CD4-positive, alpha-beta T cell treated with Interleukin-4 for 1 hour (primary cell): Measurements from ENCODE around the gene OGG1.
"Not testable (repeated sequence)": the region's sequence is repeated elsewhere in the genome, so short reads cannot be mapped to it uniquely, and the experiment has no call there.

Source experiments
- DNase-seq, 2 donors: peaks; one replicate each; pipeline ENCODE4 v3.0.0-alpha.2; 2020 to 2022

OGG1 gene

DNA sequence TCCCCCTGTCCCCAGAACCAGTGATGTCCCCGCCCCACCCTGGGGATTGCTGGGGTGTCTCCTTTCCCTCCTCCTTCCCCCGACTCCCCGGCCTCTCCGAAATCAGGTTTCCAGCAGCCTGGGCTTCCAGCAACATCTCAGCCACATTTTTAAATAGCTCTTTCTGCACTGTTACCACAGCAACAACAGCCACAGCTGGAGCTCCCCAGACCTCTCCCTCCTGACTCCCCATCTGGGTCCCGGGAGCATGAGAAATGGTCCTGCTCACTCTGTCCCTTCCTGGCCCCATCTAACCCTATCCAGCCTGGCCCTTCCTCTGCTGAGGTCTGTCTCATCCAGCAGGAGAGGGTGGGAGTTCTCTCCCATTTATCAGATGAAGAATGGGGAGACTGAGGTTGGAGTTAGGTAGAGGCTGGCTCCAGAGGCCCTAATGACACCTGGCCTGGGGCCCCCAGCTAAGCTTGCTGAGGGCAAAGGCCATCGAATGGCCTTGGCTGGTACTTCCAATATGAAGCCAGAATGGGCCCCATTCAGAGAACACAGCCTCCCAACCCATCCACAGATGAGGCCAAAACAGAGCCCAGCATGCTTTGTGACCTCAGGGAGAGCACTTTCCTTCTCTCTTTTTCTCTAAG lies 18.5 kb downstream of the OGG1 start:
- DNase-seq, result no peak

DNA sequence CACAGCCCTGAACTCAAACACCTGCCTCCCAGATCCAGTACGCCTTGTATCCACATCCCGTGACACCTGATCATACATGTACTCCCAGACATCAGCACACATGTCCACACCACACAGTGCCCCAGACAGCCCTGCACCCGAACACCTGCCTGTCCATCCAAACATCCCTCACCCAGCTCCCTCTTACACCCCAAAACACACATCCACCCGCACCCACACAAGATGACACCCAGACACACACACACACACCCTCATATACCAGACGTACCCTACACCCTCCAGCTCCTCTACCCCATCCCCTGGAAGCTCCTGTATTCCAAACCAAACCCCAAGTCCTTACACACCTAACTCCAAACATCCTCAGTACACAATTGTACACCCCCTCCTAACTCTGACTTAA lies 19.3 kb downstream of the OGG1 start:
- DNase-seq, result no peak

DNA sequence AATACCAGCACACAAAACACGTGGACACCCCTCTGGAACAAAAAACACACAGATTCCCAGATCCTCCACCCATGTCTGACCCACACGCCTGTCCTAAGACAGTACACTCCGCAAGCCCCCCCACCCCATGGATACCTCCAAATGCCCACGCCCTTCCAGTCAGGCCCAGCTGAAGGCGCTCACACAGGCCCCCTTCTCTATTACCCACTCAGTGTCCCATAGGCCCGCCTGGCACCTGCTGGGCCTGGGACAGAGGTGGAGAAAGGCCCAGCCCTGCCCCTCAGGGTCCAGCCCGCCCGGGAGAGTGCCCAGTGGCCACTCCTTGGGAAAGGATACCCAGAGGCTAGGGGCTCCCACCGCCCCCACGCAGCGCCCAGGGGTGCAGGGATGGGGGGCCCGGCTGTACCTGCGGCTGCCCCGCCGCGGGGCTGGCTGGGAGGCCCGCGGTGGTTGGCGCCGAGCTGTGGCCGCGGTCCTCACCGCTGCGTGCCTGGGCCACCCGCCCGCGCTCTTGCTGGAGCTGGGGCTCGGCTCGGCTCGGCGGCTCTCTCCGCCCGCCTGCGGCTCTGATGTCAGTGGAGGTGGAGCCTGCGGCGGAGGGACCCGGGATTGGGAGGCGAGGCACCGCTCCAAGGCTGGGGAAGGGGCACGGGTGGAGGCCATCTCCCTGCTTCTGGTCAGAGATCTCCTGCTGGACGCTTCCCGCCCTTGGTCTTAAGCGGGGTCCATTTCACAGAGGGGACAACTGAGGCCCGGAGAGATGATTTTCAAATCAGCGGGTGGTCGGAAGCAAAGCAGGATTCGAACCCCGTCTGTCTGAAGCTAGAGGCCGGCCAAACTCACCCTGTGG lies 19.9 kb downstream of the OGG1 start, which contains the start of gene CAMK1:
Gene CAMK1 (minus strand): TSS at position 522 of the 850 bp plus-strand sequence. CDS start 2,198 bp downstream, outside the sequence.
- DNase-seq, result peak; percentile 49

DNA sequence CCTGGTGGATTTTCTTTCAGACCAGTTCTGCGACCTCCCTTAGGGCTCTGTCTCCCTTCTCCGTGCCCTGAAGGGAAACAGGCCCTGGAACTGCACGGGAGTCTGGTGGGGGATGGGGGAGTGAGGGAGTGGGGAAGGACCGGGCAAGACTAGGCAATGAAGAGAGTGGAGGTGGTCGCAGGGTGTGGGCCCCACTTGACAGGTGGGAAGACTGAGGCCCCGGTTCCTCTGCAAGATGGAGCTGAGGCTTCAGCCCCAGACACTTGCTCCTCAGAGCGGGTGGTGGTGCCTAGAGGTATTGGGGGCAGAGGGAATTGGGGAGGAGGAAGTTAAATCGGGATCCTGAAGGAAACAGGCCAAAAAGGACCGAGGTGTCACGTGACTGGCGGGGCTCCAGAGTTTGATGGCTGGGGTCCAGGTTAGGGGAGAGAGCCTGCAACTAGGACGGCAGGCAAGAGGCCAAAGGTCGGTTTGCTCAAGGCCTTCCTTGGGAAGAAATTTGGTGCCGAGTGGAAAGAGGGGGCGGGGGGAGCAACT lies 20.6 kb downstream of the OGG1 start:
- DNase-seq, result no peak

DNA sequence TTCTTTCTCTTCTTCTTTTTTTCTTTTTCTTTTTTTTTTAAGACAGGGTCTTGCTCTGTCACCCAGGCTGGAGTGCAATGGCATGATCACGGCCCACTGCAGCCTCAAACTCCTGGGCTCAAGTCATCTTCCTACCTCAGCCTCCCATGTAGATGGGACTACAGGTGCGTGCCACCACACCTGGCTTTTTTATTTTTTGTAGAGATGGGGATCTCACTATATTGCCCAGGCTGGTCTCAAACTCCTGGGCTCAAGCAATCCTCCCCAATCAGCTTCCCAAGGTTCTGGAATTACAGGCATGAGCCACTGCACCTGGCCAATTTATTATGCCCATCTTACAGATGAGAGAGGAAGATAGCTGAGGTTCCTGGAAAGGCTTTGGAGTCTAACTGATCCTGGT lies 21.3 kb downstream of the OGG1 start:
- DNase-seq, result not testable (repeated sequence)

DNA sequence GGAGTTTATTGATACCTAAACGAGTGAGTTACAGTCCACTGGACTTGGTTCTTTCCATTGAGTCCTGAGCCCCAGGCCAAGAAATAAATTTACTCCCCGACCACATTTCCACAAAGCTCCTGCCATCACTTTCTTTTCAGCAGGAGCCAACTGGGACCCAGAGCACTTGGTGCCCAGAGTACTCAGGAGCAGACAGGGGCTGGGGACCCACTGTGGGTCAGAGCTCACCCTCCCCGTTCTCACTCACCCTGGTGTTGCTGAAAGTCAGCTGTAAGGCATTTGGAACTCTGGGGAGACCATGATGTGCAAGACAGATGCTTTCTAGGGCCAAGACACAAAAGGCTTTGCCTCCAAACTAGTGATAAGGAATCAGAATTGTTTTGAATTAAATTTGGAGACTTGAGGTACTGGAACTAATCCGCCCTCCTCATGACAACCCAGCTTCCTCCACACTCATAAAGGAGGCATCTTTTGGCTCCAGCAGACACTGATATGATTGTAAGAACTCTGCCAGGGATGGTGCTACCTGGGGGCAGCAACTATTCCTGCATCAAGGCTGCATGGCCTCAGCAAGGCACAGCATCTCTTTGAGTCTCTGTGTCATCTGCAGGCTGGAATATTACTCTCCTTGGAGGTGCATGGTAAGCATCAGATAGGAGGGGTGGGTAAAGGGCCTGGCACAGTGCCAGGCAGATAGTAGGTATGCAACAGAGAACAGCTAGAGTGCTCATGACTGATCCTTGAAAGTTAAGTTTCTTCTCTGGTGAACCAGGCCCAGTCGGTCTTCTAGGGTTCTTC lies 27.3 kb downstream of the OGG1 start:
- DNase-seq, result no peak

DNA sequence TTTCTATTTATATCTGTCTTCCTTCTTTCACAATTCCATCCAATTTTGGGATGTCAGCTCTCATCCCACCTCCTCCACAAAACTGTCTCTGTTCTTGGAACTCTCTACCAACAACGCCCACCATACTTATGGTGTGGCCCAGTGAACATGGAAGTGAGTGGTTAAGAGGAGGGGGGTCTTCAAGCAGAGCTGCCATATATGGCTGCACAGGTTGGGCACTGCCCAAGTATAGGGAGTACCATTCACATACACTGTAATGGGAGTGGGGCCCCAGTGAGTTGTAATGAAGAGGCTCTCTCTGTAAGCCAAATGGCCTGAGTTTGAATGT lies 27.9 kb downstream of the OGG1 start:
- no peak for DNase-seq

DNA sequence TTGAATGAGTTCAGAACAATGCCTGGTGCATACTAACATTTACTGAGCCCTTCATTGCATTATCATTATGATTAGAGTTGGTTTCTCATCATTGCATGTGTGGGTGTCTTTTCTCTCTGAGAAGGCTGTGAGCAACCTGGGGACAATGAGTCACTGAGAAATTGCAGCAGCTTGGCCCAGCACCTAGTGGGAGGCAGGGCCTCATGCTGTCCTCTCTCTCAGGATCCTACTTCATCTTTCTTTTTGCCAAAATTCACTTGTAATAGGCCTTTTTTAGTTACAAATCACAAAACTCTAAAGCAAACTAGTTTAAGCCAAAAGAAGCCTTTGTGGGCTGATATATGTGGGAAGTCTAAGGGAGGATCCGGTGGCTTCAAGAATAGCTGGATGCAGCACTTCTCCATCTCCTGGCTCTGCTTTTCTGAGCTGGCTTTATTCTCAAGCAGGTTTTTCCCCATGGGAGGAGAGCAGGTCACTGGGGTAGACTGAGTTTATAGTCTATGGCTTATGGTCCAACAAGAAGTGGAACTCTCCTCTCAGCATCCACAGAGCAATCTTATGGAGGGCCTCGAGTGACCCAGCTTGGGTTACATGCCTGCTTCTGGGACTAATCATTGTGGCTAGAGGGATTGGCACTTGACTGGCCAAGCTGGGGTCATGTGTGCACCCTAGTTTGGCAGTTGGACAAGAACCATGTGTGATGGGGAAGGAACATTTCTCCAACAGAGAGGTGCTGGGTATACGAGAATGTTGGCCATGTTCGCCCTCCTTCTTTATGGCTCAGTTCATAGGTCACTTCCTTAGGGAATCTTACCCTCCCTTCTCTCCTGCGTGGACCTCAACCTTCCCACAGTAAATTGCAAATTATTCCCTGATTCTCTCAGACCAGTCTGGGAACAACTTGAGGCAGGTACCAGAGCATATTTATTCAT lies 28.7 kb downstream of the OGG1 start:
- no peak for DNase-seq

DNA sequence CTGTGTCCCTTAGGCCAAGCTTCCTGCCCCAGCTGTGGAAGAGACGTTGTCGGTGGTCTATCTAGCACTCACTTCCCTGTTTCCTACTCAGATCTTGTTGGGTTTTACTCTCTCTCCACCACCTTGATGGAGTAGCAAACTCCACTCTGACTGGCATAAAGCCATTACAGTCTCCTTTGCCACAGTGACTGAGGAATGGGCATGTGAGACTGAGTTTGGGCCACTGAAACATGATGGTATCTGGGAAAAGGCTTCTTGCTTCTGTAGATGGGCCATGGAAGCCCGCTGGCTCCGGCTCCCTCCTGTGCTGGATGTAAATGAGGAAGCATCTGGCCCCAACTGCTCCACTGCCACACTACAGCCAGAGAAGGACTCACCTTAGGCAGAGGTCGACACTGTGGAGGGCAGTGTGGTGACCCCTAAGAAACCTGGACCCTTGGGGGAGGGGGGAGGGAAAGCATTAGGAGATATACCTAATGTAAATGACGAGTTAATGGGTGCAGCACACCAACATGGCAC lies 29.4 kb downstream of the OGG1 start:
- DNase-seq, result no peak

DNA sequence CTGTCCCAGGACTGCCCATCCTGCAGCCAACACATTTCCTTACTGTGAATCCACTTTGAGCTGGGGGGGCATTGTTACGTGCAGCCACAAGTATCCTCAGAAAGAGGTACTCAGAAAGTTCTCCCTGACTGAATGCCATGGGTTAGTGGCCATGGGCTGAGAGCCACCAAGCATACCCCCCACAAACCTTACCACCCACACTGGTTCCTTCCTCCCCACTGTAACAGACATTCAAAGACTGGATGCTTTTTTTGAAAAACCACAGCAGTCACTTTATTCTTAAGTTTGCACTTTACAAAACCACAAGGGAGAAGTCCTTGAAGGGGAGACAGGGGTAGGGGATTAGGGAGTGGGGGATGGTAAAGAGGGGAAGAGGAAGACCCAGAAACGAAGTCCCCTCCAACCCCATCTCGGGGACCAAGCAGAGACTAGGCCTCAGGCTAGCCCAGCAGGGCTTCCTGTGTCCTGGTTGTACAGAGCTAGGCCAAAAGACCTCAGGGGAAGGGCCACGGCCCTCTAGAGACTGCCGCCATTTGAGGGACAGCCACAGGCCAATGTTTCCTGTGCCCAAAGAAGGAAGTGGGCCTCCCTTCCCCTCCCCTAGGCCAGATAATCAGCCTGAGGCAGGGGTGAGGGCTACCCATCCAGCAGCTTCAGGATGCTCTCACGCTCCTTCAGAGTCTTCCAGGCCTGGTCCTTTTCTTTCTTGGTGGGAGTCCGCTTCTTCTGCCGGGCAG lies 30.1 kb downstream of the OGG1 start:
- DNase-seq, result peak; percentile 41 to 55

DNA sequence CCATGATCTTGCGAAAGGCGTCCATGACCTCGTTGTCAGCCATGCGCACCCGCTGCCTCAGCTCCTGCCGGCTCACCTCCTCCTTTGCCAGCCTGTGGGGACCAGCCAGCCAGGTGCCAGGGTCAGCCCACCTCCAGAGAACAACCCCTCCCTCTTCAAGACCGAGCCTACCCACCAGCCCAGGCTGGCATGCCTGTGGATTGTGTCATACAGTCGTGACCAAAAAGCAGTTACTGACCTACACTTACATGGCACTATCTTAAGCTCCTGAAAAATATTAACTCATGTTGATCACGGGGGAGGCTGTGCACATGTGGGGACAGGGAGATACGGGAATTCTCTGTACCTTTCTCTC lies 30.7 kb downstream of the OGG1 start:
- no peak for DNase-seq

DNA sequence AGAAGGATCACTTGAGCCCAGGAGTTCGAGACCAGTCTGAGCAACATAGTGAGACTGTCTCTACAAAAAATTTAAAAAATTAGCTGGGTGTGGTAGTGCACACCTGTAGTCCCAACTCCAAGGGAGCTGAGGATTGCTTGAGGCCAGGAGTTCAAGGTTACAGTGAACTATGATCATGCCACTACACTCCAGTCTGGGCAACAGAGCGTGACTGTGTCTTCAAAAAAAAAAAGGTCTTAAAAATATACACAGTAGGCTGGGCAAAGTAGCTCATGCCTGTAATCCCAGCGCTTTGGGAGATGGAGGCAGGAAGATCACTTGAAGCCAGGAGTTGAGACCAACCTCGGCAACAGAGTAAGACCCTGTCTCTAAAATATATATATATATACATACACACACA lies 31.2 kb downstream of the OGG1 start:
- DNase-seq, result no peak

DNA sequence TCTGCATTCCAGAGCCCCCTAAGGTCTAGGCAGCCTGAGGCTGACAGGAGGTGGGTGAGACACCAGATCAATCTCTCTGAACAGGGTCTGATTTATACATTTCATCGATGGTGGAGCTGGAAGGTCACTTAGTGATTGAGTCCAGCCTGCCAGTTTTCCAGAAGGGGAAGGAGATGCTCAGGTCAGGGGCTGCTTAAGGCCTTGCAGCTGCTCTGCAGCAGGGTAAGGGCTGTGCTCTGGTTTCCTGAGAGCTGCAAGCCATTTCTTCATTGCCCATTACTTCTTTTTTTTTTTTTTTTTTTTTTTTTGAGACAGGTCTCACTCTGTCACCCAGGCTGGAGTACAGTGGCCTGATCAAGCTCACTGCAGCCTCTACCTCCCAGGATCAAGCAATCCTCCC lies 31.8 kb downstream of the OGG1 start:
- no peak for DNase-seq

DNA sequence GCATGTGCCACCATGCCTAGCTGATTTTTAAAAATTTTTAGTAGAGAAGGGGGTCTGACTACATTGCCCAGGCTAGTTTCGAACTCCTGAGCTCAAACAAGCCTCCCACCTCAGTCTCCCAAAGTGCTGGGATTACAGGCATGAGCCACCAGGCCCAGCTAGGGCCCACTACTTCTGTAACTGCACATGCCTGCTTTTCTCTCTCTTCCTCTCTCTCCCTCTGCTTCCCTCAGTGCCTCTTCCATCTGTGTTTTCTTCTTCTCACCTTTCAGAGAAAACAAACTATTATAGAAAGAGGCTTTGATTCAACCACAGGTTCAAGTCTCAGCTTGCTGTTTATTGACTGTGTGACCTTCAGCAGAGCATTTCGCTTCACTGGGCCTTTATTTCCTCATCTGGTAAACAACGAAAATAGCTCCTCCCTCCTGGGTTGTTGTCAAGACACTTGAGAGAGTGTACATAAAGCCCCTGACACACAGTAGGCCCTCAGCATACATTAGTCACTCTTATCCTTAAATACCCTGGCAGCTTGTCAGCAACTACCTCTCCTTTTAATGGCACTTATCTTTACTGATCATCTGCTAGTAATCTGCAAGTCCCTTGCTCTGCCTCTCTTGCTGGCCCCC lies 32.3 kb downstream of the OGG1 start:
- no peak for DNase-seq

DNA sequence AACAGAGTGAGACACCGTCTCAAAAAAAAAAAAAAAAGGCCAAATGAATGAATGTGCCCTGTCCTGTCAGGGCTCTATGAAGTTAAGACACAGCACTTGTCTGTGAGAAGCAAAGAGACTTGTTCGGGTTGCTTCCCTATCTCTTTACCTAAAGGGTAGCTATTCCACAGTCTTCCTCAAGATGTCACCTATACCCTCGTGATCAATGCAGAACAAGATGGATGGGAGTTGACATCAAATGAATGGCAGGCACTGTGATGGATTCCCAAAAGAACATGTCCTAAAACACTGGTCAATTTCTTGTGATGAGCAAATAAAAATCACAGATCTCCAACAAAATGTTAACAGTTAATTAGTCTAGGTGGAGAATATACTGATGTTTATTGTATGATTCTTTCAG lies 33.0 kb downstream of the OGG1 start:
- peak in 1 of 2 donors; percentile 45 for DNase-seq

DNA sequence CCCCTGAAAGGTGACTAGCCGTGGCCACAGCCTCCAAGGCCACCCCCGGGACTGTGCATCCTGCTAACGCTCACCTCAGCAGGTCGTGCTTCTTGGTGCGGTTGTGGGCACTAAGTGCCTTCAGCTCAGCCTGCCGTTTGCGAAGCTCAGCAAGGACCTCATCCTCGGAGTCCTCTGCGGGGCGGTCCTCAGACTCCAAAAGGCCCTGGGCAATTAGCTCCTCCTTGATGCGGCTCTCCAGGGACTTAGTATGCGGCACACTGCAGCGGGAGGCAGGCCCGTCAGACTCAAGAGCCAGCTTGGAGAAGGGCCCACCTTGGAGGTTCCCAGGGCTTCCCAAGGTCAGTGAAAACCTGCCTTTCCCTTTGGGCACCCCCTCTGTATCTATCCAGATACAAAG lies 34.2 kb downstream of the OGG1 start:
- no peak for DNase-seq

DNA sequence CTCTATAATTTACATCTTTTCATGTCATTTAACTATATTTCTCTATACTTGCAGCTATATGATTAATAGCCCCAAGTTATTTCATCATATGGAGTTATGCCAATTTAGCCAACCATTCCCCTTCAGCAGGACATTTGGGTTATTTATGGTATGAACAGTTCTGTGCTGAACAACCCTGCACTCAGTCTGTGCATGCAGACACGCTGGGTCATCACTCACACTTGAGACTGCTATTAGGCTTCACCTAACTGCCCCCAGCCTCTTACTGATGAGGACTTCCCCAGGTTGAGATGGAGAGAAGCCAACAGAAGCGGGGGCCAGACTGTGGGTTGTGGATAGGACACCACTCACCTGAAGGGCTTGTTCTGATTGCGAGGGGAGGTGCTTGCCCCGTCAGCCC lies 35.2 kb downstream of the OGG1 start:
- no peak for DNase-seq

DNA sequence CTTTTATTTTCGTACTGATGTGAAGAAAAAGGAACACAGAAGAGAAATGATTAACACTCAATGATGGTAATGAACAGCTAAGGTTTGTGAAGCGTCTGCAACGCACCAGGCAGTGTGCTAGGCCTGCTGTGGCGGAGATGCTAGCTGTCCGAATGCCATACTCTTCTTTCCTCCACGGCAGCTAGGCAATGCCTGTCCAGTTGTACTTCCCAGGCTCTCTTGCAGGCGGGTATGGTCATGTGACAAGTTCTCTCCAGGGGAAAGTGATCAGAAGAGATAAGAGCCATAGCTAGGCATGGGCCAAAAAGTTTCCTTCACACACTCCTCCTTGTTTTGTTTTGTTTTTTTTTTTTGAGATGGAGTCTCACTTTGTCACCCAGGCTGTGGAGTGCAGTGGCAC lies 35.9 kb downstream of the OGG1 start:
- DNase-seq, result no peak

DNA sequence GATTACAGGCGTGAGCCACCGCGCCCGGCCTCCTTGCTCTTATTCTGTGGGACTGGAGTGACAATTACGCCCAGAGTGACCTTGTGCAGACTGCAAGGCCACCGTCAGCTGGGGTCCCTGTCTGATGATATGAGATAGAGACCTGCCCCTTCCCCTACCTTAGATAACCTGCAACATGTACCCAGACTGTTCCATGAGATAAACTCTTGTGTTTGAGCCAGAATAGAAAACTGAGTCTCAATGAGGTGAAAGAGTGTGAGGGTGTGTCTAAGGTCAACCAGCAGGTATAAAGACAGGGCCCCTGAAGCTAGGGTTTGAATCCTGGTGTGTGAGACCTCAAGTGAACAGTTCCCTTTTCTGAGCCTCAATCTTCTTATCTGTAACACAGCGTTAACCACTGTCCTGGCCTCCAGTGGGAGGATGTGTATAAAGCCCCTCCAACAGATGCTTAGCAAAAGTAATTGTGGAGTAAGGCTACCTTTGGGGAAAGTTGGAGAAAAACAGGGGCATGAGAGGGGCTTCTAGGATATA lies 36.5 kb downstream of the OGG1 start:
- no peak for DNase-seq

DNA sequence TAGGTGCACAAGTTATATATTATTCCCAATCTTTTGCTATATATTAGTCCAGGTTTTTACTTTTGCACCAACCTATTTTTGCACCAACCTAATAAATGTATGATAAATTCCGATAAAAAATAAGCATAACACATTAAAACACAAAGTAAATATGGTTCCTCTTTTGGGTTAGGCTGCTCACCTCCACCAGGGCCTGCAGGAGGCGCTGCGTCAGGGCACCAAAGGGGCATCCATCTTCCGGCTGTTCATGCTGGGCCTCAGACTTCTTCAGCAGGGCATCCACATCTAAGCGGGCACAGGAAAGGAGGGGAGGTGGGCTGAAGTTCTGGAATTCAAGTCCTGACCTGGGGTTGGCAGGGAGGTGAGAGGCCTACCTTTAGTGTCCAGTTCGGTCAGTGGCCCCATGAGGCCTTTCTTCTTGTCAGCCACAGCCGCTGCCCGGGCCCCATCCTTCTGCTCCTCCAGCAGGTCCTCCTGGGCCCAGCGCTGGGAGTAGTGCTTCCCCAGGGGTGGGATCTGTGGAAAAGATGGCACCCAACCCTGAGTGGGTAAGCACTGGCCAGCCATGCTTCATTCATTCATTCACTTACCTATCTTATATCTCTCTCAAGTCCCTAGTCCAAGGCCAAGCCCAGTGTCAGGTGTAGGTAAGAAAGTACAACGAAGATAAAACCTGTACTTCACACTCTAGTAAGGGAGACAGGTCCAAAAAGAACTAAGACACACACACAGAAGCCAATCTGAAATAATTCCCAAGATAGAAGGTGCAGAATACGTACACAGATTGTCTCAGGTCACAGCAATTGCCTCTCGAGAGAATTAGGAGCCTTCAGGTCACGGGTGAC lies 37.3 kb downstream of the OGG1 start:
- peak in 1 of 2 donors; percentile 20 for DNase-seq
